K562 (cell line): ENCODE results near the gene IL25. TPM values are rescaled to one million over a fixed set of nuclear protein-coding genes. Genes with fewer than 3 reads are reported as not detected.
A peak's percentile ranks its signal among the peaks of the same experiment; 100 is the strongest.

Experiments used
- AFF4 ChIP-seq: sonication (generic); formaldehyde crosslinking; IDR thresholded peaks from 2 replicates; pipeline ENCODE4 v1.8.0; 2023; ENCODE audit warnings: mild to moderate bottlenecking, missing genetic modification reagents
- ARID3A ChIP-seq: IDR thresholded peaks from 2 replicates; pipeline ENCODE4 v1.6.1; 2012; ENCODE audit warnings: low read depth, low read length, improper control_type of control experiment, borderline replicate concordance
- CTCF ChIP-seq, 3 experiments: IDR thresholded peaks in 2 of 3; conservative IDR thresholded peaks in 1 of 3; 2 replicates each; pipeline ENCODE4 v1.5.1; 2011 to 2012; ENCODE audit warnings: low read length in 3 of 3, mild to moderate bottlenecking in 3 of 3, control low read depth in 2 of 3, improper control_type of control experiment in 1 of 3, inconsistent platforms in 1 of 3, low read depth in 1 of 3, mixed read lengths in 1 of 3, moderate library complexity in 1 of 3; ENCODE audit not compliant: insufficient read depth in 2 of 3
- DEAF1 ChIP-seq: fragments of 450-650 bp; formaldehyde crosslinking; IDR thresholded peaks from 2 replicates; pipeline ENCODE4 v1.4.0; 2020; ENCODE audit warnings: mild to moderate bottlenecking, moderate library complexity
- GTF2E2 ChIP-seq: fragments of 200-800 bp; sonication (Bioruptor generic); IDR thresholded peaks from 2 replicates; pipeline ENCODE4 v1.6.1; 2016; ENCODE audit warnings: missing genetic modification characterization, missing compliant biosample characterization
- HMBOX1 ChIP-seq: sonication (generic); IDR thresholded peaks from 2 replicates; pipeline ENCODE4 v1.6.1; 2016
- JUND ChIP-seq, 2 experiments: IDR thresholded peaks; 2 replicates in 1 of 2; 3 replicates in 1 of 2; pipeline ENCODE4 v1.6.1; 2011; ENCODE audit warnings: borderline replicate concordance in 2 of 2, low read depth in 2 of 2, low read length in 2 of 2, improper control_type of control experiment in 1 of 2, missing biosample characterization in 1 of 2, missing genetic modification characterization in 1 of 2, missing genetic modification reagents in 1 of 2
- NFATC3 ChIP-seq: fragments of 450-650 bp; IDR thresholded peaks from 2 replicates; pipeline ENCODE4 v1.6.1; 2017; ENCODE audit warnings: mild to moderate bottlenecking
- PREB ChIP-seq: sonication (generic); formaldehyde crosslinking; IDR thresholded peaks from 2 replicates; pipeline ENCODE4 v1.8.1; 2023; ENCODE audit warnings: mild to moderate bottlenecking, missing genetic modification reagents
- polyA plus RNA-seq, 8 experiments: library from polyadenylated mRNA; depleted of rRNA in 4 of 8; stranded (reverse) in 5 of 8; unstranded in 3 of 8; fragments of >200 nt; fragmentation: Nextera tagmentation in 2 of 8; fragmentation: Illumina TruSeq in 1 of 8; extraction: Ambion mirVana in 2 of 8; extraction: Trizol in 1 of 8; gene quantifications; 2 replicates each; pipeline versions ENCODE4 v1.2.1 to v1.2.3, GENCODE V29; 2011 to 2014; ENCODE audit warnings: inconsistent platforms in 1 of 8, missing spikeins in 1 of 8
- total RNA-seq, 7 experiments: library from RNA; depleted of rRNA in 6 of 7; stranded (reverse); fragments of >200 nt in 6 of 7; fragmentation: Illumina TruSeq in 2 of 7; extraction: Trizol in 2 of 7; gene quantifications; 2 replicates each; pipeline versions ENCODE4 v1.2.1 to v1.2.3, GENCODE V29; 2011 to 2021; ENCODE audit warnings: low replicate concordance in 1 of 7

Gene IL25
- total and polyA plus RNA-seq, 9 of the 15 experiments (the other 6 are each of a cell fraction or from before 2014, with no cell fraction given) = not detected

GRCh38 chr14:23327947-23328744 lies 44.5 kb upstream of the IL25 start (continued):
- TF ChIP-seq ARID3A (peak; percentile 61; the same call in 1 of the 2 replicates), GTF2E2 (tag) (no peak), JUND (IDR thresholded peaks at IDR 0.05; ENCODE audit: borderline replicate concordance, low read depth, low read length) (peak; percentile 40; the same call in 1 of the 2 replicates), JUND (tag; IDR thresholded peaks at IDR 0.05; ENCODE audit: borderline replicate concordance, low read depth, low read length) (no peak), NFATC3 (0 out of 2 replicates have a peak, but pooled peaks have one; percentile 26), DEAF1 (CRISPR knock-in tag) (peak; percentile 87), CTCF (IDR thresholded peaks at IDR 0.05 in 2 of 3, conservative IDR thresholded peaks at IDR 0.05 in 1 of 3; ENCODE audit: insufficient read depth in 2 of 3, low read depth in 1 of 3, low read length in 3 of 3) (peak; percentile 81 to 94 (median 82)), AFF4 (0 out of 2 replicates have a peak, but pooled peaks have one; percentile 43), PREB (0 out of 2 replicates have a peak, but pooled peaks have one; percentile 17), HMBOX1 (no peak)
